K562 (cell line): ENCODE data around the gene MZB1. TPM values are rescaled to one million over a fixed set of nuclear protein-coding genes. Genes with fewer than 3 reads are reported as not detected.

Experiments
- CREB3L1 ChIP-seq: fragments of 450-650 bp; IDR thresholded peaks from 2 replicates; pipeline ENCODE4 v1.6.1; 2014; ENCODE audit warnings: low read depth, mild to moderate bottlenecking, moderate library complexity, borderline replicate concordance
- CREBBP ChIP-seq: IDR thresholded peaks from one replicate; pipeline ENCODE4 v1.6.1; 2012; ENCODE audit warnings: low read depth, mild to moderate bottlenecking, control low read depth, inconsistent platforms, low read length
- ETV1 ChIP-seq: fragments of 450-650 bp; conservative IDR thresholded peaks from 2 replicates; pipeline ENCODE4 v1.6.1; 2016; ENCODE audit warnings: missing genetic modification characterization, control low read depth, low read depth, missing compliant biosample characterization
- JUNB ChIP-seq: fragments of 450-650 bp; formaldehyde crosslinking; conservative IDR thresholded peaks from 2 replicates; pipeline ENCODE4 v1.4.0; 2020; ENCODE audit warnings: mild to moderate bottlenecking
- MBD2 ChIP-seq: sonication (generic); IDR thresholded peaks from 2 replicates; pipeline ENCODE4 v1.6.1; 2016; ENCODE audit warnings: low read depth, borderline replicate concordance
- RAD21 ChIP-seq, 2 experiments: fragments of 250-450 bp in 1 of 2; fragments of 450-650 bp in 1 of 2; sonication (Bioruptor Pico) in 1 of 2; formaldehyde crosslinking in 1 of 2; IDR thresholded peaks in 1 of 2; conservative IDR thresholded peaks in 1 of 2; 2 replicates each; pipeline versions ENCODE4 v1.4.0 to v1.8.0; 2020 to 2022; ENCODE audit warnings: mild to moderate bottlenecking in 2 of 2, moderate library complexity in 1 of 2
- RB1 ChIP-seq: fragments of 450-650 bp; IDR thresholded peaks from 2 replicates; pipeline ENCODE4 v1.6.1; 2017; ENCODE audit warnings: low read depth, mild to moderate bottlenecking
- RFX1 ChIP-seq: fragments of 450-650 bp; IDR thresholded peaks from 2 replicates; pipeline ENCODE4 v1.6.1; 2016; ENCODE audit warnings: mild to moderate bottlenecking, moderate library complexity
- SOX6 ChIP-seq: fragments of 450-650 bp; IDR thresholded peaks from 2 replicates; pipeline ENCODE4 v1.6.1; 2014; ENCODE audit warnings: mild to moderate bottlenecking
- SP2 ChIP-seq: IDR thresholded peaks from 2 replicates; pipeline ENCODE4 v1.6.1; 2011; ENCODE audit warnings: mild to moderate bottlenecking, low read depth, low read length, moderate library complexity; ENCODE audit not compliant: poor library complexity, severe bottlenecking; ENCODE audit errors: extremely low read depth
- TRIM24 ChIP-seq, 2 experiments: fragments of 450-650 bp; IDR thresholded peaks; 2 replicates each; pipeline ENCODE4 v1.6.1; 2016
- ZEB2 ChIP-seq: fragments of 450-650 bp; IDR thresholded peaks from 2 replicates; pipeline ENCODE4 v1.6.1; 2016
- ZFP1 ChIP-seq: fragments of 450-650 bp; formaldehyde crosslinking; IDR thresholded peaks from 2 replicates; pipeline ENCODE4 v1.4.0; 2020; ENCODE audit warnings: mild to moderate bottlenecking, mixed read lengths
- ZNF133 ChIP-seq: fragments of 250-450 bp; sonication (Bioruptor Pico); IDR thresholded peaks from 2 replicates; pipeline ENCODE4 v1.4.0; 2020; ENCODE audit warnings: mild to moderate bottlenecking
- polyA plus RNA-seq, 8 experiments: library from polyadenylated mRNA; depleted of rRNA in 4 of 8; stranded (reverse) in 5 of 8; unstranded in 3 of 8; fragments of >200 nt; fragmentation: Nextera tagmentation in 2 of 8; fragmentation: Illumina TruSeq in 1 of 8; extraction: Ambion mirVana in 2 of 8; extraction: Trizol in 1 of 8; gene quantifications; 2 replicates each; pipeline versions ENCODE4 v1.2.1 to v1.2.3, GENCODE V29; 2011 to 2014; ENCODE audit warnings: inconsistent platforms in 1 of 8, missing spikeins in 1 of 8
- total RNA-seq, 7 experiments: library from RNA; depleted of rRNA in 6 of 7; stranded (reverse); fragments of >200 nt in 6 of 7; fragmentation: Illumina TruSeq in 2 of 7; extraction: Trizol in 2 of 7; gene quantifications; 2 replicates each; pipeline versions ENCODE4 v1.2.1 to v1.2.3, GENCODE V29; 2011 to 2021; ENCODE audit warnings: low replicate concordance in 1 of 7
- TF ChIP-seq, protein P1 (sequence below): fragments of 200-600 bp; sonication (generic); IDR thresholded peaks from one replicate; pipeline ENCODE4 v1.6.1; 2012; ENCODE audit warnings: mild to moderate bottlenecking, low read depth, low read length, inconsistent platforms

MZB1 gene
- total and polyA plus RNA-seq, 9 of the 15 experiments (the other 6 are each of a cell fraction or from before 2014, with no cell fraction given): 0.13 to 0.31 TPM; not detected in 7

- TF ChIP-seq, protein P1, sequence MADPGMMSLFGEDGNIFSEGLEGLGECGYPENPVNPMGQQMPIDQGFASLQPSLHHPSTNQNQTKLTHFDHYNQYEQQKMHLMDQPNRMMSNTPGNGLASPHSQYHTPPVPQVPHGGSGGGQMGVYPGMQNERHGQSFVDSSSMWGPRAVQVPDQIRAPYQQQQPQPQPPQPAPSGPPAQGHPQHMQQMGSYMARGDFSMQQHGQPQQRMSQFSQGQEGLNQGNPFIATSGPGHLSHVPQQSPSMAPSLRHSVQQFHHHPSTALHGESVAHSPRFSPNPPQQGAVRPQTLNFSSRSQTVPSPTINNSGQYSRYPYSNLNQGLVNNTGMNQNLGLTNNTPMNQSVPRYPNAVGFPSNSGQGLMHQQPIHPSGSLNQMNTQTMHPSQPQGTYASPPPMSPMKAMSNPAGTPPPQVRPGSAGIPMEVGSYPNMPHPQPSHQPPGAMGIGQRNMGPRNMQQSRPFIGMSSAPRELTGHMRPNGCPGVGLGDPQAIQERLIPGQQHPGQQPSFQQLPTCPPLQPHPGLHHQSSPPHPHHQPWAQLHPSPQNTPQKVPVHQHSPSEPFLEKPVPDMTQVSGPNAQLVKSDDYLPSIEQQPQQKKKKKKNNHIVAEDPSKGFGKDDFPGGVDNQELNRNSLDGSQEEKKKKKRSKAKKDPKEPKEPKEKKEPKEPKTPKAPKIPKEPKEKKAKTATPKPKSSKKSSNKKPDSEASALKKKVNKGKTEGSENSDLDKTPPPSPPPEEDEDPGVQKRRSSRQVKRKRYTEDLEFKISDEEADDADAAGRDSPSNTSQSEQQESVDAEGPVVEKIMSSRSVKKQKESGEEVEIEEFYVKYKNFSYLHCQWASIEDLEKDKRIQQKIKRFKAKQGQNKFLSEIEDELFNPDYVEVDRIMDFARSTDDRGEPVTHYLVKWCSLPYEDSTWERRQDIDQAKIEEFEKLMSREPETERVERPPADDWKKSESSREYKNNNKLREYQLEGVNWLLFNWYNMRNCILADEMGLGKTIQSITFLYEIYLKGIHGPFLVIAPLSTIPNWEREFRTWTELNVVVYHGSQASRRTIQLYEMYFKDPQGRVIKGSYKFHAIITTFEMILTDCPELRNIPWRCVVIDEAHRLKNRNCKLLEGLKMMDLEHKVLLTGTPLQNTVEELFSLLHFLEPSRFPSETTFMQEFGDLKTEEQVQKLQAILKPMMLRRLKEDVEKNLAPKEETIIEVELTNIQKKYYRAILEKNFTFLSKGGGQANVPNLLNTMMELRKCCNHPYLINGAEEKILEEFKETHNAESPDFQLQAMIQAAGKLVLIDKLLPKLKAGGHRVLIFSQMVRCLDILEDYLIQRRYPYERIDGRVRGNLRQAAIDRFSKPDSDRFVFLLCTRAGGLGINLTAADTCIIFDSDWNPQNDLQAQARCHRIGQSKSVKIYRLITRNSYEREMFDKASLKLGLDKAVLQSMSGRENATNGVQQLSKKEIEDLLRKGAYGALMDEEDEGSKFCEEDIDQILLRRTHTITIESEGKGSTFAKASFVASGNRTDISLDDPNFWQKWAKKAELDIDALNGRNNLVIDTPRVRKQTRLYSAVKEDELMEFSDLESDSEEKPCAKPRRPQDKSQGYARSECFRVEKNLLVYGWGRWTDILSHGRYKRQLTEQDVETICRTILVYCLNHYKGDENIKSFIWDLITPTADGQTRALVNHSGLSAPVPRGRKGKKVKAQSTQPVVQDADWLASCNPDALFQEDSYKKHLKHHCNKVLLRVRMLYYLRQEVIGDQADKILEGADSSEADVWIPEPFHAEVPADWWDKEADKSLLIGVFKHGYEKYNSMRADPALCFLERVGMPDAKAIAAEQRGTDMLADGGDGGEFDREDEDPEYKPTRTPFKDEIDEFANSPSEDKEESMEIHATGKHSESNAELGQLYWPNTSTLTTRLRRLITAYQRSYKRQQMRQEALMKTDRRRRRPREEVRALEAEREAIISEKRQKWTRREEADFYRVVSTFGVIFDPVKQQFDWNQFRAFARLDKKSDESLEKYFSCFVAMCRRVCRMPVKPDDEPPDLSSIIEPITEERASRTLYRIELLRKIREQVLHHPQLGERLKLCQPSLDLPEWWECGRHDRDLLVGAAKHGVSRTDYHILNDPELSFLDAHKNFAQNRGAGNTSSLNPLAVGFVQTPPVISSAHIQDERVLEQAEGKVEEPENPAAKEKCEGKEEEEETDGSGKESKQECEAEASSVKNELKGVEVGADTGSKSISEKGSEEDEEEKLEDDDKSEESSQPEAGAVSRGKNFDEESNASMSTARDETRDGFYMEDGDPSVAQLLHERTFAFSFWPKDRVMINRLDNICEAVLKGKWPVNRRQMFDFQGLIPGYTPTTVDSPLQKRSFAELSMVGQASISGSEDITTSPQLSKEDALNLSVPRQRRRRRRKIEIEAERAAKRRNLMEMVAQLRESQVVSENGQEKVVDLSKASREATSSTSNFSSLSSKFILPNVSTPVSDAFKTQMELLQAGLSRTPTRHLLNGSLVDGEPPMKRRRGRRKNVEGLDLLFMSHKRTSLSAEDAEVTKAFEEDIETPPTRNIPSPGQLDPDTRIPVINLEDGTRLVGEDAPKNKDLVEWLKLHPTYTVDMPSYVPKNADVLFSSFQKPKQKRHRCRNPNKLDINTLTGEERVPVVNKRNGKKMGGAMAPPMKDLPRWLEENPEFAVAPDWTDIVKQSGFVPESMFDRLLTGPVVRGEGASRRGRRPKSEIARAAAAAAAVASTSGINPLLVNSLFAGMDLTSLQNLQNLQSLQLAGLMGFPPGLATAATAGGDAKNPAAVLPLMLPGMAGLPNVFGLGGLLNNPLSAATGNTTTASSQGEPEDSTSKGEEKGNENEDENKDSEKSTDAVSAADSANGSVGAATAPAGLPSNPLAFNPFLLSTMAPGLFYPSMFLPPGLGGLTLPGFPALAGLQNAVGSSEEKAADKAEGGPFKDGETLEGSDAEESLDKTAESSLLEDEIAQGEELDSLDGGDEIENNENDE: no peak
- TF ChIP-seq JUNB (CRISPR knock-in tag) (no peak), MBD2 (no peak), ZNF133 (no peak), RB1 (peak; percentile 20; the same call in 1 of the 2 replicates), TRIM24 (IDR thresholded peaks at IDR 0.05) (no peak), CREBBP (no peak), SP2 (no peak), ZEB2 (peak; percentile 61; the same call in 1 of the 2 replicates), RFX1 (no peak), CREB3L1 (no peak), ZFP1 (CRISPR knock-in tag) (no peak), SOX6 (no peak), ETV1 (tag) (no peak), RAD21 (CRISPR knock-in tag; conservative IDR thresholded peaks at IDR 0.05 in 1 of 2, IDR thresholded peaks at IDR 0.05 in 1 of 2) (peak; percentile 51 to 86)
These were observed 4.4 kb downstream of the MZB1 start (continued) for GRCh38 chr5:139385061-139386049.
